NCI-H2029 (cell line): ENCODE measurements around the gene MREG.

Experiments used
- DNase-seq: peaks from one replicate; lab custom pipeline; 2025; lab: John Stamatoyannopoulos, UW

Gene MREG, protein sequence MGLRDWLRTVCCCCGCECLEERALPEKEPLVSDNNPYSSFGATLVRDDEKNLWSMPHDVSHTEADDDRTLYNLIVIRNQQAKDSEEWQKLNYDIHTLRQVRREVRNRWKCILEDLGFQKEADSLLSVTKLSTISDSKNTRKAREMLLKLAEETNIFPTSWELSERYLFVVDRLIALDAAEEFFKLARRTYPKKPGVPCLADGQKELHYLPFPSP

DNA sequence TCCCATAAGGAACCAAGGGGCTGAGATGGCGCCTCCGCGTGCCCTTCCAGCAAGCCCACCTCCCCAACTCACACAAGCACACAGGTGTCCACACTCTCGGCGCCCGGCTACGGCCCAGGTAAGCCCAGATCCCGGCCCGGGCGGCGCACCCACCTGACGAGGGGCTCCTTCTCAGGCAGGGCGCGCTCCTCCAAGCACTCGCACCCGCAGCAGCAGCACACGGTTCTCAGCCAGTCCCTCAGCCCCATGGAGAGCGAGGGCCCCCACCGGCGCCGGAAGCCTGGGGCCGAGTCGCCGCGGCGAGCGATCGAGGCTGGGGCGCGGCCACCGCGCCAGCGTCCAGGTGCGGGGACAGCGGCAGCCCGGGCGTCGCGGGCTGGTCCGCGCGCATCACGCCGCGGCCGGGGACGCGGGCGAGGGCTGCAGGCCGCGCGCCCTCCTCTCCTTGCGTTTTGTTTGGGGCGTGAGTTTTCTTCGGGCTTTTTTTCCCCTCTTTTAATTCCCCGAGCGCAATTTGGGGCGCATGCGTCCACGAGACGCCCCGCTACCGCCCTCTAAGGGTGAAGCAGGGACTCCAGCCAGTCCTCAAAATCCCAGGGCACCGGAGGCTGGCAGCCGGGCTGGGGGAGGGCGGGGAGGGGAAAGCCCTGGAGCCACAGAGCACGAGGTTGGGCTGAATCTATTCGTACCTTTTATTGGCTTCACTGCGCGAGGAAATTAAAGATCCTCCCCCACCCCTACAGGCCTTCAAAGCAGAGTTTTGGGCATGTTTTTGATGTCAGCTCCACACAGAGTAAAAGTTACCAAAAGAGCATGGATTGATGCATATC is at the start of gene MREG:
Gene MREG (minus strand): TSS at position 472 of the 830 bp plus-strand sequence. CDS start 224 bp downstream, at position 248.
- DNase-seq, result peak; percentile 71

DNA sequence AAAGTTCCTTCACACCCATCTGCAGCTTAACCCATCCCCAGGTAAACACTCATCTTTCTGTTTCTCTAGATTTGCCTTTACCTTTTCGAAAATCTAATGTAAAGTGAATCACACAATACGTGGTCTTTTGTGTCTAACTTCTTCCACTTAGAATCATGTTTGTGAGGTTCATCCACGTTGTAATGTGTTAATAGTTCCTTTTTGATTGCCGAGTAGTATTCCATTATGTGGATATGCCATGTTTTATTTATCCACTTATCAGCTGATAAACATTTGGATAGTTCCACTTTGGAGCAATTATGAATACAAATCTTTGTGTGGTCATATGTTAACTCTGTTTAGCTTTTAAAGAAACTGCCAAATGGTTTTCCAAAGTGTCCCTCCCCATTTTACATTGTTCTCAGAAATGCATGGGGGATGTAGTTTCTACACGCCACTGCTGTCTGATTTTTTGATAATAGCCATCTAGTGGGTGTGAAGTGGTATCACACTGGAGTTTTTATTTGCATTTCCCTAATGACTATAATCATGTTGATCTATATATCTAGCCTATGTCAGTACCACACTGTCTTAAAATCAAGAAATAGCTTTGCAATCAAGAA is 46.0 kb upstream of the MREG start:
- DNase-seq, result no peak

DNA sequence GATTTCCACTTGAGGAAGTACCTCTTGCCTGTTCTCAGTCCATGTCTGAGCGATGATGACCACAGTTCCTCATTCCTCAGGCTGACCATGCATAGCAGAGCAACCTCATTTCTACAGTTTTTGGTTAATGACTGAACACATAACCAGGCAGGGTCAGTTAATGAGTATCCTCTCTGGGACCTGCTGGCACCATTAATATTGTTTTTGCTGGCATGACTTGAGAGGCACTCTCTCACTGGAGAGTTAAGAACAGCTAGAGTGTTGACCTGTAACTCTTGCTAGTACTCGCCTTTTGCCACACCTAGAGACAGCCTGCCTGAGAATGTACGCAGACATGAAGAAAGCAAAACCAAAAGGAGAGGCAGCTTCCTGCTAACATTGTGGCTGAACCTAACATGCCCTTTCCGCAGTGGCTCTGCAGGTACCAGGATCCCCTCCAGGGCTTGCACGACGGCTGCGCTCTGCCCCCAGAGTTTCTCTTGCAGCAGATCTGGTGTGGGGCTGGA is 44.4 kb upstream of the MREG start:
- no peak for DNase-seq

DNA sequence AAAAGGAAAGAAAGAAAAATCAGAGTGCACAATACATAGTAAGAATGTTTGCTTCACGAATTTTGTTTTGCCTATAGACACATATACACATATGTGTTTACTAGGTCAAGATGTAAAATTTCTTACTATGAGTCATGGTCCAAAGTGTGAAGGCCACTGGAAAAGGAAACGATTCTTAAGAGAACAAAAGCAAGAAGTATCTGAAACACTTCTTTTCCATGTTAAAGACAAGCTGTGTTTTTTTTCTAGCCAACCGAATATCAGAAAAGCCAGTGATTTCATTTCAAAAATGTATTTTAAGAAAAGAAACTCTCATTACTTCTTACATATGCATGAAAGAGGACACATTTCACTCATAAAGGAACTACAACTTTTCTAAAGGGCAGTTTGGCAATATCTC is 43.4 kb upstream of the MREG start:
- no peak for DNase-seq

DNA sequence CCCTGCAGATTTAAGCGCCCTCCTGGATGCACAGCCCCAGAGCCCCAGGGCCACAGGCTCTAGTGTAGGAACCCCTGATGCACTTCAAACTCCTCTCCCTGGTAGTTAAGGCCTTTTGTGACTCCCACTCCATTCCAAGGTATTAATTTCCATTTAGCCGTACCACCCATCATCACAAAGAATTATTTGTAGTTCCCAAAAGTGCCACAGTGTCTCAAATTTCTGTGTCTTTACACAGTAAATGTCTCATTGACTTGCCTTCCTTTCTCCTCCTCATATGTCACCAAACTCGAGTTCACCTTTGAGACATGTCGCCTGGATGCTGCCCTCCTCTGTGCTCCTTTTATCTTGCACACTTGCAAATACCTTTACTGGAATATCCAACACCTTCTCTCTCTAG is 42.3 kb upstream of the MREG start:
- DNase-seq, result no peak

DNA sequence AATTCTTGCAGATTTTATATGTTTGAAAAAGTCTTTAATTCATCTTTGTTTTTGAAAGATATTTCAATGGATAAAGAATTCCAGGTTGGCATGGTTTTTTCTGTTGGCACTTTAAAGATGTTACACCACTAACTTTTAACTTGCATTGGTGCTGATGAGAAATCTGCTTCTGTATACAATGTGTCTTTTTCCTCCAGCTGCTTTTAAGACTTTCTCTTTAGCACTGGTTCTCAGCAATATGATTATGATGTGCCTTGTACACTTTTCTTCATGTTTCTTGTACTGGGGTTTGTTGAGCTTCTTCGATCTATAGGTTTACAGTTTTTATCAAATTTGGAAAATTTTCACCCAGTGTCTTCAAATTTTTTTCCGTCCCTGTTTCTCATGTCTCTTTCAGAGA is 39.1 kb upstream of the MREG start:
- DNase-seq, result no peak

DNA sequence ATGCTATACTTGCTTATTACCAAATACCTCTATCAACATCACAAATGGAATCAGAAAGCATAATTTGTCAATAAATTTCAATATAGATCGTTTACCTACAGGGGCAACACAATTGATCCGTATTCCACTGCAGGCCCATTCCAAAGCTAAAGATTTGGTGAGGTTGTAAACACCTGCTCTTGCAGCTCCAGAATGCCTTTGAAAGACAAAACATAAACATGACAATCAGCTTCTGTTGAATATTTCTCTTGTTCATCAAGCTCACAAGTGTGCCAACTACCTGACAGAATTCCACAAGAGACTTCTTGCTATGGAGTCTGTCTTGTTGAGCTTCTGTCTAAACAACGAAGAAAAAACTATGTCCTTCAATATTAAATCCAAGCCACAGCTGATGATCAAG is 38.0 kb upstream of the MREG start:
- no peak for DNase-seq

DNA sequence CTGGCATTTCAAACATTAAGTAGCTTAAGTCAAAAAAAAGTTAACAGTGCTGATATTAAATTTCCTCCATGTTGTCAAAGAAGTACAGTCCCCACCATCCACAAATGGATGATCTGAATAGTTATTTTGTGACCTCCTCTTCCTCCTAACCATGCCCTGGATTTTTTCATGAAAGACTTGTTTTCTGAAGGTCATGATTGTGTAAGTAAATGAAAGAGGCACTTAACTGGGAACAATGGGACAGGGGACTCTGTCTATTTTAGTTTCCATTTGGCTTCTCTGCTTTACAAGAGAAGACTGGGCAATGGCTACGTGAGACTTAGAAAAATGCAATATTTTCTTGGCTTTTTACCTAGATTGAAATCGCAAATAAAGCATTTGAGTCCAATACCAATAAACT is 36.1 kb upstream of the MREG start:
- DNase-seq, result no peak

DNA sequence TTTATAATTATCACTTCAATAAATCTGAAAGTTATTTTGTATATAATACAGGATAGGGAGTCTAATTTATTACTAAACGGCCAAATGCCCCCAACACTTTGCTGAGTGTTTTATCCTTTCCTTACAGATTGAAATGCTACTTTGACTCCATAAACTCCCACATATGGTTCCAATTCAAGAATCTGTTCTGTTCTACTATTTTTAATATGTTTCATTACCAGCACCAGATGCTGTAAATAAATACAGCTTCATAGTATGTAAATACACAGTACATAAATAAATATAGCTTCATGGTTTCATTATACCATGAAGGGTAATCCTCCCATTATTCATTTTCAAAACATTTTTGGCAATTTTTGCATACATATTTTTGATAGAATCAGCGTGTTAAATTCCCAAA is 34.0 kb upstream of the MREG start:
- DNase-seq, result no peak

DNA sequence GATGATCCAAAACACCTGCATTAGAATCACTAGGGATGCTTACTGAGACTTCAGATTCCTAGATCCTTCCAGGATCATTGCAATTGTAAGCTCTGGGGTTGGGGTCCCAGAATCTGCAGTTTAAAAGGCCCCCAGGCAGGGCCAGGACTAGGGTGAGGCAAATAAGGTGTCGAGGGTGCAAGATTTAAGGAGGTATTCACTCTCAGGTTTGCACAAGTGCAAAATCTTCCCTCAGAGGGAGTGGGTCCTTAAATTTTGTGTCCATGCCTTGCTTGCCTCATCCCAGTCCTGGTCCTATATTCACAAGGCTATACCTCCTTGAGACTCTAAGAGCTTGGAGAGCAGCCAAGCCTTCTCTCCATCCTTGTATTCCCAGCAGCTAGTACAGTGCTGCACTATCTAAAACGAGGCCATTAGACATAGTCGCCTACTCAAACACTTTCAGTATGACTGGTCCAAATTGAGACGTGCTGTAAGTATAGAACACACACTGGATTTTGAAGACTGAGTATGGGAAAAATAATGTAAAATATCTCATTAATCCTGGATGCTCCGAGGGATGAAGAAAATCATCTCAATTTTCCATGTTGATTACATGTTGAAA is 31.6 kb upstream of the MREG start:
- DNase-seq, result no peak

DNA sequence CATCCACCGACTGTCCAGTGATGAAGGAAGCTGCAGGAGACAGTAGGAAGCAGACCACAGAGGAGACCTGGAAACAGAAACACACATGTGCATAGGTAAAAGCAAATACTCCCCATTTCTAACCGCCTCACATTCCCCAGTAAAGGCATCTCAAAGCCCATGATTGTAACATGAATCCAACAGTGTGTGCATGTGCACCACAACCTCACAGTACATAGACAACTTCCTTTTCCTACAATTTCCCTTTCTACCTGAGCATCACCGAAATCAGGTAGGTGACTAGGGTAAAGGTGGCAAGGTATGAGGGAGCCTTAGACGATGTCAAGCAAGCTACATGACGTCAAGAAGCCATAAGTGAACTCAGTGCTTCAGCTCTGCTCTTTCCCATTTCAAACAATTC is 30.6 kb upstream of the MREG start:
- DNase-seq, result no peak

DNA sequence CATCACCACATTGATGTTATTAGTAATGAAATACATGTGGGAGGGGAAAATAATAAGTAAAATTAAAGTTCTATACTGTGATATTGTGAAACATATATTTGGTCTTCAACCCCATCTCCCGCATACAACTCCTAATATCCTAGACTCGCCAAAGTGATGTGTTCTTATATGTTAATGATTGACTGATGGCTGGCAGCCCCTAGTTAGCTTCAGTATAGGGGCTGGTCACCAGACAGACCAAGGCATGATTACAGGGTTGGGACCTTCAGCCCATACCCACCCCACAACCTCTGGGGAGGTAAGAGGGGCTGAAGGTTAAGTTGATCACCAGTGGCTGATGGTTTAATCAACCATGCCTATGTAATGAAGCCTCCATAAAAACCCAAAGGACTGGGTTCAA is 28.1 kb upstream of the MREG start:
- DNase-seq, result no peak

DNA sequence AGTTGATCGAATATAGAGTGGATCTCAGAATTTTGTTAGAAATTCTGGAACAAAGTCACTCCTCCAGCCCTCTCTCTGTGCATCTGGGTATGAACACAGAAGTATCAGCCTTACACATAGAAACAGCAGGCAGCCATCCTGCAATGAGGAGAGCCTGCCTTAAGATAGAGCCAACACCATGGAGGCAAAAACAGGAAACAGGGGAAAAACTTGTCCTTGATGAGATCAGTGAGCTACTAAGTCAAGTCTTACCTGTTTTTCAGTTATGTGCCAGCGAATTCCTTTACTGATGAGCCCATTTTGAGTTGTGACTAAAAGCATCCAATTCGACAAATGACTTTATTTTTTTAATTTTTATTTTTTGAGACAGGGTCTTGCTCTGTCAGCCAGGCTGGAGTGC is 26.6 kb upstream of the MREG start:
- no peak for DNase-seq

DNA sequence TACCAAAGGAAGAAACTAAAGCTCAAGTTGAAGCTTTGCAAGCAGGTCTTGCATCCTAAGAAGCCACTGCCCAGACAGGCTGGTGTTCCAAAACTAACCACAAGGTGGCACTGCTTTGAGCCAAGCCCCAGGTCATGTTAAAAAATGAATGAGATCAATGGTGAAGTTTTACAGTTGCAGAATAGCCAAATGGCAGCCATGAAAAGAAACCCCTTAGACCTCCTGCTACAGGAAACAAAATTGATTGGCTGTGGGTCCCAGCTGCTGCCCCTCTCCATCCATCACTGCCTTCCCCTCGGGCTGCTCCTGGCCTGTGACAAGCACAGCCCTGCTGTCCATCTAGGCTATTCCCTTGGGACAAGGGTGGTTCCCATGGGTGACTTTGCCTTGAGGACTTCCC is 20.7 kb upstream of the MREG start:
- peak; percentile 21 for DNase-seq

DNA sequence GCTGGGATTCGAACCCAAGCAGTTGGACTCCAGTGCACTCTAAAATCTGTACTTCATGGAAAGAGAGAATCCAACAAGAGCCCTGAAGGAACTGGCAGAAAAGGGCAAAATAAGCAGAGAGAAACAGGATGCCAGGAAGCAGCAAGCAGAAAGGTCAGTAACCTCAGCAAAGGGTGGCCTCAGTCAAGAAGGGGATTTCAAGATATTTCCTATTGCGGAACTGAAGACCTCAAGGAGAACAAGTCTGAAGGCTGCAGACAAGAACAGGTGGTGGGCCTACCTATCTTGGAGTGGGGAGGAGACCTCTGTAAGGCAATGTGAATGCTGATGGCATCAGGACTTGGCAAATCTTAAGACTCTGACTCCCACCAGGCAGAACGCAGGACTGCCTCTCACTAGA is 20.1 kb upstream of the MREG start:
- no peak for DNase-seq

DNA sequence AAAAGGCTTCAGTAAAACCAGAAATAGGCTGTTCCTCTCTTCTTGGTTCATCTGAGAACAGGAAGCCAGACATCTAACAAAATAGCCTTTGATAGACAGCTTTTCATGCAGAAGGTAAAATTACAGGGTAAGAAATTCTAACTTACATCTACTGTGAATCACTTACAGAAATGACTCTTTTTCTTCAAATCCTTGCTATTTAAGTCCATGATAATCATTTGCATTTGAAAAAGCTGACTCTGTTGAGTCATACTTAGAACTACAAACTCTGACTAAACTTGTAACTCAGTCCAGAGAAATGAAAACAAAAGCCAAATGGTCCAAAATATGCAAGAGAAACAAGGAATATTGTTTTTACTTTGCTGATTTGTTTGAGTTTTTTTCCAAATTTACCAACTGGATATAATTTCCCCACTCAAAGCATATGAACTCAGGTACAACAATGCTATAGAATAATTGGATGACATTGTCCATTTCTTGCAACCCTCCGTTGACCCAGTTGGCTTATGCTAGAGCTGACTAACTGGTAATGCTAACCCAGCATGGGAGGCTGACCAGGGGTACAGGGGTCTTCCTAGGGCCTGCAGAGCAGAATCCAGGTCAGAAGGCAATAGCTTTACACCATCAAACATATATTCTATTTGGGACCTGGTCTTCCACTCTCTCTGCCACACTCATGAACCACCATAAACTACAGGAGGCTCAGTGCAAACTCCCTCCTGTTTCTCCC is 18.8 kb upstream of the MREG start:
- DNase-seq, result no peak

DNA sequence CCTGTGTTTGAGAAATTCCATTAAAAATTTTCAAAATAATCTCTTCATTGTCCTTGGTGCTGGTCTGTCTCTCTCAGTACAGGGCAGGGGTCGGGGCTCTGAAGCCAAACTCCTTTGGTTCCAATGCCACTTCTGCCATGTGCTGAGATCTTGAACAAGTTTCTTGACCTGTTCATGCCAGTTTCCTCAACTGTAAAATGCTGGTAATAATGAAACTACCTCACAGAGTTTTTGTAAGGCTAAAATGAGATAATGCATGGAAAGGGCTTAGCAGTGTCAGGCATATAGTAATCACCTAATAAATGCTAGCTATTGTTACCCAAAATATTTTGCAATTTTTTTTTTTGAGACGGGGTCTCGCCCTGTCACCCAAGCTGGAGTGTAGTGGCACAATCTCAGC is 16.9 kb upstream of the MREG start:
- DNase-seq, result no peak

DNA sequence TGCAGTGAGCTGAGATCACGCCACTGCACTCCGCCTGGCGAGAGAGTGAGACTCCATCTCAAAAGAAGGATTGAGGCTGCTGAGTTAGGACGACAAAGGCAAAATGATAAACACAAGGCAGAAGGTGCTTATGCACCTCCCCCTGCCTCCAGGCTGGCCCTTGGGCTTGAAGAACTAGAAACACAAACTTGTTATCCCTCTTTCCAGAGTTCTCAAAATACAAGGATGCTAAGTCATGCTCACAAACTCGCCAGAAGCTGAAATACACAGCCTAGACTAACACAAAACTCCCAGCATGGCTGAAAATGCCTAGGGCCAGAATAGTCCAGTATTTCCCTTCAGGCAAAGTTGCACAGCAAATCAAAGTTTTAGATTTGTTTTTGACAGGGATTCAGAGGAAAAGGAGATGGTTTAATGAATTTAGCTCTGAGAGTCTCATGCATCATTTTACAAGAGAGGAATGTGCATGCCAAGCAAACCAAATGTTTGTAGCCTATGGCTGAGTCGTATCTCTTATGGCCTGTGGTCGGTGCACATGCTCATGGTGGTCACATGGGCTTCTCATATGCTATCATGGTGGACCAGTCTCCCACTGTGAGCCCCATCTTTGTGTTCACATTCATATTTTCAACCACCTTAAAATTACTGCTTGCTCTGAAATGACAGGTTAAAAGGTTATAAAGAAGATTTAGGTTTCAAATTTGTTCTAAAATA is 16.2 kb upstream of the MREG start:
- DNase-seq, result no peak

DNA sequence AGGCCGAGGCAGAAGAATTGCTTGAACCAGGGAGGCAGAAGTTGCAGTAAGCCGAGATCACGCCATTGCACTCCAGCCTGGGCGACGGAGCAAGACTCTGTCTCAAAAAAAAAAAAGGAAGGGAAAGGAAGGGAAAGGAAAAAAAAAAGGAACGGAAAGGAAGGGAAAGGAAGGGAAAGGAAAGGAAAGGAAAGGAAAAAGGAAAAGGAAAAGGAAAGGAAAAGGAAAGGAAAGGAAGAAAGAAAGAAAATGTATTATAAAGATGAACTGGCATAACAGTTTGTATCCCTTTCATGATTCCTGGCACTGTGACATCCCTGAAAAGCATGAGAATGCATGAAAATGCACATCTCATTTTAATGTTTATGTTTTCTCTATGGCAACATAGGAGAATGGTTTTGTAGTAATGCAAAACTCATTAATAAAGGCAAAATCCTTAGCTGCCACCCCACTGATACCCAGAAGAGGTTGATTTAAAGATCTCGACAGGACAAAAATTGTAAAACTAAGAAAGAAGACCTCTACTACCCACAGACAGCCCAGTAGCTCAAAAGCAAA is 11.5 kb upstream of the MREG start:
- no peak for DNase-seq

DNA sequence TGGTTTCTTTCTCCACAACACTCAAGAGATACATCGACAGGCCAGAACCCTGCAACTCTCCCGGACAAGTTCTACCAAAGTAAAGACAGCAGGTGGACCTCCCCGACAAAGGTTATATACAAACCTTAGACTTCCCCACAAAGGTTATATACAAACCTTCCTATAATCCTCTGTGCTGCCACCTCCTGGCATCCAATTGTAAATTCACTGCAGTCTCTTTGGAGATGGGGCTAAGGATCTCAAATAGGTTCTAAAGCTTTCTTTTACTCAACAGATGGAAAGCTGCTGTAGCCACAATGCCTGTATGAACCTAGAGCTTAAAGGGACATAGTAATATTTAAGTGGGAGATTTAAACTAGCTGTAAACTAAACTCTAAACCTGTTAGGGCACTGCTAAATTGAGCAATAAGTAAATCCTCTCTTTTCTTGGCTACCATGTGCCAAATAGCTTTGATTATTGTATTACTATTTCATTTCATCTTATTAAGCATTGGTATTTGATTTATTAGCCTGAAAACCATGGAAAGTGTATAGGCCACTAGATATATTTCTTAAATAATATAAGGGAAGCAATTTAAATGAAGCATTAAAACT is 9.8 kb upstream of the MREG start:
- DNase-seq, result peak; percentile 31
